Fibroblast of skin of left quadriceps (primary cell): Measurements from ENCODE around the gene SIRT7.

ENCODE experiments used
- DNase-seq, 2 experiments: peaks; one replicate each; pipeline ENCODE4 v3.0.0-alpha.2; 2013; ENCODE audit warnings: low read depth in 2 of 2

SIRT7 gene, protein sequence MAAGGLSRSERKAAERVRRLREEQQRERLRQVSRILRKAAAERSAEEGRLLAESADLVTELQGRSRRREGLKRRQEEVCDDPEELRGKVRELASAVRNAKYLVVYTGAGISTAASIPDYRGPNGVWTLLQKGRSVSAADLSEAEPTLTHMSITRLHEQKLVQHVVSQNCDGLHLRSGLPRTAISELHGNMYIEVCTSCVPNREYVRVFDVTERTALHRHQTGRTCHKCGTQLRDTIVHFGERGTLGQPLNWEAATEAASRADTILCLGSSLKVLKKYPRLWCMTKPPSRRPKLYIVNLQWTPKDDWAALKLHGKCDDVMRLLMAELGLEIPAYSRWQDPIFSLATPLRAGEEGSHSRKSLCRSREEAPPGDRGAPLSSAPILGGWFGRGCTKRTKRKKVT

DNA sequence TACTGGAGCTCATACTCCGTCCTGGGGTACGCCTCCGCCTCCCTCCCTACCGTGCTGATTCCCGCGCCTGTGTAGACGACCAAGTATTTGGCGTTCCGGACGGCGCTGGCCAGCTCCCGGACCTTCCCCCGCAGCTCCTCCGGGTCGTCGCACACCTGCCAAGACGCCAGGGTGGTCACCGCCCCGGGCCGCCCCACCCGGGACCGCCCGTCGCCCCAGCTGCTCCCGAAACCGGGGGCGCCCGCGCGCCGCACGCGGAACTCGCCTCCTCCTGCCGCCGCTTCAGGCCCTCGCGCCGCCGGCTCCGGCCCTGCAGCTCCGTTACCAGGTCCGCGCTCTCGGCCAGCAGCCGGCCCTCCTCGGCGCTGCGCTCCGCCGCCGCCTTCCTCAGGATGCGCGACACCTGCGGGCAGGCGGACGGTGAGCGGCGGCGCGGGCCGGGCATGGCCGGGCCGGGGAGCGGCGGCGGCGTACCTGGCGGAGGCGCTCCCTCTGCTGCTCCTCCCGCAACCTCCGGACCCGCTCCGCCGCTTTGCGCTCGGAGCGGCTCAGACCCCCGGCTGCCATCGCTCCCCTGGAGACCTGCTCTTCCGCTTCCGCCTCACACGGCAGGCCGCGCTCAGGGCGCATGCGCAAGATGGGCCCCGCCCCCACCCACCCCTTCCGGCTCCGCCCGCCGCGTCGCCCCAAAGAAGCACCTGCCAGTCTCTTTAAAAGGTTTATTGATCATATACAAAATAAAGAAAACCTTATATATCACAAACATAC, at the start of gene SIRT7:
Gene SIRT7, minus strand, starts transcription at position 612 of the 768 bp plus-strand sequence. Its CDS starts 45 bp downstream, at position 567.
- DNase-seq: no peak

GRCh38 chr17:81967244-81967532, 49.2 kb upstream of the SIRT7 start:
- no peak for DNase-seq

DNA sequence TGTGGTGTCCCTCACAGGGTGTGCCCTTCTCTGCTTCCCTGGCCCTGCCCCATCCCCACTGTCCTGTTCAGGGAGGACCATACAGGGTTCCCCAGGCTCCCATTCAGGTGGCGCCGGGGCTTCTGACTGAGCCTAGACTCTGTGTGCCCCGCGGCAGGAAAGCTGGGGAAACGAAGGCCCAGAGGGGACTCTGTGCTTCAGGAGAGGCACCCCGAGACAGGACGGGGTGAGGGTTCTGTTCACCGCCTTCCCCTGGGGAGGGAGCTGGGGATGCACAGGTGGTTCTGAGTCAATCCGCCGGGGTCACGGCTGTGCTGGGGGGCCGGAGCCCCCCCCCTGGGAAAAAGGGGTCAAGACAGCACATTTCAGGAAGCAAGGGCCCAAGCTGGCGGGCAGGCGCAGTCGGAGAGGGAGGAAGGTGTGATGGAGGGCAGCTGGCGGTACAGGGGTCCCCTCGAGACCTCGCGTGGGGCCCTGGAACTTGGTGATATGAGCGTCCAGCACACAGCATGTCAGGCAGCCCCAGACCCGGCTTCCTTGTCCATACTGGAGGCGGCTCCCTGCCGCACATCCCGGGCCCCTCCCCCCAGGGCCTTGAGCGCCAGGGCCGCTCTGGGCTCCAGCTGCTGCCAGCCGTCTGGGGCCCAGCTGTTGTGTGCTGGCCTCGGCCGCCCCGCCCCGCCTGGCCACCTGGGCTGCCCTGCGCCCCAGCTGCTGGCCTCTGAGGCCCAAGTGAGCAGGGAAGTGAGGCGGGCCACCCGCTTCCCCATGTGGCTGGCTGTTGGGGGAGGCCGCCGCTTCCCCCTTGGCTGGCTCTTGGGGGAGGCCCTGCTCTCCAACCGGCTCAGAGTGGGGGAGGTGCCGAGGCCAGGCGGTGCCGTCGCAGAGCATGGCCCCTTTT, 48.6 kb upstream of the SIRT7 start:
- DNase-seq: no peak

GRCh38 chr17:81964081-81964849, 46.3 kb upstream of the SIRT7 start:
- no peak for DNase-seq

DNA sequence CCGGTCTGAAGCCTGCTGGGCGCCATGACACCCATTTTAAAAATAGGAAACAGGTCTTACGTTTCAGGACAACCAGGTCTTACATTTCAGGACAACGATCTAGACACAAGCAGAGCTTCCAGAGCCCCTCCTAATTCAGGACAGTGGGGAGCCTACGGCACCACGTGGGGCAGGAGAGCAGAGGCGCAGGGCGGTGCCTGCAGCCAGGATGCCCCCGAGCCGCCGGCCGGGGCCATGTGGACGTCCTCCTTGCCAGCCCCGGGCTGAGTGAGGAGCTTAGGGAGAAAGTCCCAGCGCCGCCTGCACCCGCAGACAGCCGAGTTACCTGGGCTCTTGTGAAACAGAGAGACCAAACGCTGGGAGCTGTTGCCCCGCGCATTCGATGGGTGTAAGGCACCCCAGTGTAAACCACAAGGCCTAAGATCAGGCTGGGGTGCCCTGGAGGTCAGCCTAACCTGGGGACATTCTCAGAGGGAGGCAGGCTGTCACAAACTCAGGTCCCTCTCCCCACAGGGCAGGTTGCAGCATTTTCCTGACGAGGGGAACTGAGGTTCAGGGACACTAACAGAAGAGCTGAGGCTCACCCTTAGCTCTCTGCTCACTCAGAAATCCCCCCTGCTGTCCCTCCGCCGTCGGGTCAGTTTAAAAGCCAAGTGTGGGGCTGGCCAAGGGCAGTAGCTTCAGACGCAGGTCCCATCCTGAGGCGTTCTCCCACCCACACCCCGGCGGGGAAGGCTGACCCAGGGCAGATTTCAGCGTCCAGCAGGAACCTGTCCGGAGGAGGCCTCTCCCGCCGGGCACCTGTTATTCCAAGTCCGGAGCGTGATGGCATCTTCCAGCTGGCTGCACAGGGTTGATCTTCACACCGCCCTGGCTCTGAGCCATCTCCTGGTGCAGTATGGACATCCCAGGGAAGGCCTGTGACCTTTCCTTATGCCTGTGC, 44.8 kb upstream of the SIRT7 start:
- DNase-seq: no peak

GRCh38 chr17:81961521-81962498, 43.8 kb upstream of the SIRT7 start:
- no peak for DNase-seq

- DNase-seq: no peak
Measured at GRCh38 chr17:81961087-81961511, 43.1 kb upstream of the SIRT7 start, which contains the start of gene NOTUM. Gene NOTUM (minus strand): TSS chr17:81961187. CDS start chr17:81960909, 278 bp downstream.

DNA sequence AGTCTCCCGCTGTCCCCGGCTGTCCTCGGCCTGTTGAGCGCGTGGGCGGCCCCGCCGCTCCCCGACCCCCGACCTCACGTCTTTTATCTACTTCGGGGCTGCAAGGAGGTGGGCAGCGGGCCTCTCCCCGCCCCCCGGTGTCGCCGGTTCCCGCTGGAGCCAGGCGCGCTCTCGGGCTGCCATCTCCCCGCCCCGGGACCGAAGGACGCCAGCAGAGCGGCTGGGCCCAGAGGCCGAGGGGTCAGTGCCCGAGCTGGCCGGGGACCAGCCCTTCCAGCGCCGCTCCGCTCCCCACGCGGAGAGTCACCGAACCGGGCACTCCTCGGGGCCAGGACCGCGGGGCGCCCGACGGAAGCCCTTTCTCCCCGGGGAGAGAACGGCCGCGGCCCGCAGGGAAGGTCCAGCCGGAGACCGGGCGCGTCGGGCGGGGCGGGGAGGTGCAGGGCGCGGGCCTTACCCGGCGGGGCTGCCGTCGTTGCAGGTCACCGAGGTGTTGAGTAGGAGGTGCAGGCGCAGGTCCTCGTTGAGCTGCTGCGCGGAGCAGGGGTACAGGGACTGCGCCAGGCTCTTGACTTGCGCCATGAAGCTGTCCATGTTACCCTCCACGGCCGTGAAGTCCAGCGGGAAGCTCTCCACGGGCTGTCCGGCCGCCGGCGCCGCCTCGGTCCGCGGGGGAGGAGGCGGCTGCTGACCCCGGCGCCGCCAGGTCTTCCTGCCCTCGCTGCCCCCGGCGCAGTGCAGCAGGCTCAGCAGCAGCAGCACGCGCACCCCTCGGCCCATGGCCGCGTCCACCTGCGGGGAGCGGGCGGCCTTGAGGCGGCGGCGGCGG, 42.4 kb upstream of the SIRT7 start:
- DNase-seq: no peak

DNA sequence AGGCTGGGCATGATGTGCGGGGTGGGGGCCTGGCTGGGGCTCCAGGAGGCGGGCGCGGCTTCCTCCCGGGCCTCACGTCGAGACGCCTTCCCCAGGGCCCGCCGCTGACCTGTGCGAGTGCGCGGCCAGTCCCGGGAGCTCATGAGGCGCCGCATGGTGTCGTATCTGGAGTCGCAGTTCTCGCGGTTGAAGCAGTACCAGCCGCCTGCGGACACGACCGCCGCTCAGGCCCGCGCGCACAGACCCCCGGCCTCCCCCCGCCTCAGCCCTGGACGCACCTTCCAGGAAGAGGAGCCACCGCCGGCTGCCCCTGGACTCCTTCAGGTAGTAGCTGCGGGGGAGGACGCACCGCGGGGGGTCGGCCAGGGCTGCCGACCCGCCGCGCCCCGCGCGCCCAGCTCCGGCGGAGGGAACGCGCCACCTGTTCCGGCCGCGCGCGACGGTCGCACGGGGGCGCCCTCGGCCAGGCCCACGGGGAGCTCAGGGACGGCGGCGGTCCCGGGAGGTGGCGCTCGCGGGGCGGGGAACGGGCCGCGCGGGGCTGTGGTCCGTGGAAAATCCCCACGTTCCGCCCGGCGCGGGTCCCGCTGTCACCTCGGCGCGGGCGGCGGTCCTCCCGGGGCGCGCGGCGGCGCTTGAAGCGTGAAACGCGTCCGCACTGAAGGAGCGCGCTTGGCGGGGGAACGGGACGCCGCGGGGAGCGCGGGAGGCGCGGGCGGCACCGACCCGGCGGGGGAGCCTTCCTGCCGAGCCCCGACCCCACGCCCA, 41.6 kb upstream of the SIRT7 start:
- DNase-seq: no peak

DNA sequence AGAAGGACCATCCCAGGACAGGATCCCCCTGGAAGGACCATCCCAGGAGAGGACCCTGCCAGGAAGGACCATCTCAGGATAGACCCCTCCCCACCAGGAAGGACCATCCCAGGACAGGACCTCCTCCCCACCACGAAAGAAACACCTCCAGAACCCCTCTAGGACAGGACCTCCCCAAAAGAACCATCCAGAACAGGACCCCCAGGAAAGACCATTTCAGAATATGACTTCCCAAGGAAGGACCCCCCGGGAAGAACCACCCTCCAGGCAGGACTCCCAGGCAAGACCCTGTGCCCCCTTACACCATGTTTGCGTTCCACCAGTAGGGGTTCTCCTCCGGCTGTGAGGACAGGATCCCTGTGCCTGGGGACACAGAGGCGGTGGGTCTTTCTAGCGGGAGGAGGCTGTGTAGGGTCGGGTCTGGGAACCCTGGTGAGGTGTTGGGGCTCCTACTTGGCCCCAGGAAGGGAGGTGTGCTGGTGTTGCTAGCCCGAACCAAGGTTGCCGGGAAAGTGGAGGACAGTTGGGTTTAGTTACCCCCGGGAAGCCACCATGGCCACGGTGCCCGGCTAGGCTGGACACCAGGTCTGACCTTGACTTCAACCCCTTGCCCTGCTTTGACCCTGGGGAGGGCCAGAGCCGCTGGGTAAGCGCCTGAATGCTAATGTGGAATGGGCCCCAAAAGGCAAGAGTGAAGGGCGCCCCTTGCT, 40.8 kb upstream of the SIRT7 start:
- no peak for DNase-seq

- DNase-seq: no peak
Measured at GRCh38 chr17:81957691-81958432, 39.9 kb upstream of the SIRT7 start.

- DNase-seq: no peak
Measured at GRCh38 chr17:81956607-81957589, 38.9 kb upstream of the SIRT7 start.

DNA sequence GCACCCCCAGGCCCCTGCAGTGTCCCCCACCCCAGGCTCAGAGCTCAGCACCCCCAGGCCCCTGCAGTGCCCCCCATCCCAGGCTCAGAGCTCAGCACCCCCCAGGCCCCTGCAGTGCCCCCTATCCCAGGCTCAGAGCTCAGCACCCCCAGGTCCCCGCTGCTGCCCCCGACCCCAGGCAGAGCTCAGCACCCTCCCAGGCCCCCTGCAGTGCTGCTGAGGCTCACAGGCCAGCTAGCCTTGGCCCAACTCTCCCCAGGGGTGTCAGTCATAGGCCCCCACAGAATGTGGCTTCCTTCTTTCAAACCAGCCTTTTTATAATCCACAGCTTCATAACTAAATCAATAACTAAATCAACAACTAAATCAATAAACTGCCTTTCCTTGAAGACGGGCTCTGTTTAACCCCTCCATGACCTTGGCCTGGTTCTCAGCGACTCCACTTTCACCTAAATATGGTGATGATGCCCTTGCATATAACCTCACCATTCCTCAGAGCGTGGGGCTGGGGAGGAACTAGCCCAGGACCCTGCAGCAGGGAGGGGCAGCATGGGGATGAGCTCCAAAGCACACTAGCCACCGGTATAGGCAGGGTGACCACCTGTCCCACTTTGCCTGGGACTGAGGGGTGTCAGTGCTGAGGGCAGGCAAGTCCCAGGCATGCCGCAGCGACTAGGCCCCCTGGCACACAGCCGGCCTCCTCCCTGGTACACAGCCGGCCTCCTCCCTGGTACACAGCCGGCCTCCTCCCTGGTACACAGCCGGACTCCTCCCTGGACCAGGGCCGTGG, 38.0 kb upstream of the SIRT7 start:
- no peak for DNase-seq
